CMK (cell line): ENCODE results near the gene ARHGAP26.

Experiments used
- DNase-seq: peaks from one replicate; pipeline ENCODE4 v3.0.0-alpha.2; 2010; ENCODE audit warnings: low read depth

Gene ARHGAP26

DNA sequence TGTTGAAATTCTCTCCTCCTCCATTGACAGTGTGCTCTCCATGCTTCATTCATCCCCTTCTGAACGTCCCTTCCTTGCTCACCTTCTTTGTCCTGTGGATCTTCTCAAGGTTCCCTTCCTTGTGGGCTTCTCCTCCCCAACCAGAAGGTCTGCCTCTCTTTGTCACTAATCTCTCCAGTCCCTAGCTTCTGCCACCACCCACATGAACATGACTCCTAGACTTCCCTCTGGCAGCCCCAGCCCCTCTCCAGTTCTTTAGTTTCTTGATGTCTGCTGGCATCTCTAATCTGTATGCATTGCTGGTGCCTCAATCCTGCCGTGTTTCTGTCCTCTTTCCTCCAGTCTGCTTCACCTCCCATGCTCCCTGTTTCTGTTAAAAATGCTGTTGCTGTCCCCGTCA is 79.3 kb downstream of the ARHGAP26 start:
- no peak for DNase-seq

DNA sequence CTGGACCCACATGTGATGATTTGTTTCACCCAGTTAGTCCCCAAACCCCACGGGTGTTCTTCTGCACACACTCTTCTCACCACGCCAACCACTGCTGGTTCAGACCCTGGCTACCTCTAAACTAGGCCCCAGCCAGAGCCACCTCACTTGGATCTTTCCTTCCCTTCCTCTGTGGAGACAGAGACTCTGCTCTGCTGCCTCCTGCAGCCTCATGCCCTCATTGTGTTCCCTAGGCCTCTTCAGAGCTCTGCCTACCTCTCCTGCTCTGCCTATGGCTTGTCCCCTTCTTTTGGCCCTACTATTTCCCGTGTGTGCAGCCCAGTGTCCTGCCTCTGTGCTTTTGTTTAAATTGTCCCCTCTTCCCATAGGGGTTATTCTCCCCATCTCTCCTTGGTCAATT is 79.7 kb downstream of the ARHGAP26 start:
- DNase-seq, result no peak

- no peak for DNase-seq
Measured at GRCh38 chr5:142851731-142852130, 81.6 kb downstream of the ARHGAP26 start.

DNA sequence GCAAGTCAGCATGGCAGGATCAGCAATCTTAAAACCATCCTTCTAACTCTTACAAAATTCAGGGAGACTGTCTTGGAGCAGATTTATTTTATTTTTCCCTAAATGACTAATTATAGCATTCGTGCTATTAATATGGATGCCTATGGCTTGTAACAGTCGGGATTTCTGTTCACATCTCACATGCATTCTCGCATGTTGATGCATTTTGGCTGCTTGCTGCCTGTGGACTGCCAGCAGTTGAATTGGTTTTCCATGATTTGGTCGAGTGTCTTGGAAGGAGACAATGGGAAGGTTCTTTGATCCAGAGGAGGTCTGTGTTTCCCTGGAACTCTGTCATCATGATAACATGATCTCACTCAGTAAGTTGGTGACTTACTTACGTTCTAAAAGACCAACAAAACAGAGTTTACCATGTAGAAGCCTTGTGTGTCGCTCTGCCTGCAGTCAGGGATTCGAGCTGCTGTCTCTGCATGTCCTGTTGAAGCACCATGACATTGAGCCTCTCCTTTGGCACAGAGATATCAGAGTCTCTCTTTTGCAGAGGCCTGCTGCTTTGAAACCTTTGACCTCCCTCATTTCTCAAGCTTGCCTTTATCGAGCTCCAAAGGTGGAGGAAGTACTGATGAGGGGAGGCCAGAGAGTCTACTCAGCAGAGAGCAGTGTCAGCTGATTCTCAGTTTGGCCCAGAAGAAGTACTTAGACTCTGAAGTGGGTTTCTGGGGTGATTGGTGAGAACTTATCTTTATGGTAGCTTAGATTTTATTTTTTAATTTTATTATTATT is 82.4 kb downstream of the ARHGAP26 start:
- no peak for DNase-seq

GRCh38 chr5:142853682-142854081 is 83.5 kb downstream of the ARHGAP26 start:
- no peak for DNase-seq

DNA sequence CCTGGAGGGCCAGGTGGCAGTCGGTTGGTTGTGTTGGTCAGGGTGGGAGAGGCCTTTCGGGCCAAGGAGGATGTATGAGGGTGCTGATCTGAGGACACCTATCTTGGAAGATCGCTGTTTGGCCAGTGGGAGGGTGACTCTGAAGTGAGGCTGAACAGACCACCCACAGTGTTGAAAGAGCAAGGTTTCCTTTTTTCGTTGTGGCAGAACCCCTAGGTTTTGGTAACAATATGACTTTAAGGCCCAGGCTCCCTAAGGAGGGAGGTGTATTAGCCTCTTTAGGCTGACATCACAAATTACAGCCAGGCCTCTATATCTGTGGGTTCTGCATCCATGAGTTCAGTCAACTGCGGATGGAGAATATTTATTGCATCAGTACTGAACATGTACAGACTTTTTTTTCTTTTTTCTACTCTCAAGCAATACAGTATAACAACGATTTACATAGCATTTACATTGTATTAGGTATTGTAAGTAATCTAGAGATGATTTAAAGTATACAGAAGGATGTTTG is 86.1 kb downstream of the ARHGAP26 start:
- DNase-seq, result no peak

- DNase-seq, result no peak
Measured at GRCh38 chr5:142857405-142857804, 87.2 kb downstream of the ARHGAP26 start.

GRCh38 chr5:142859037-142859436 is 88.9 kb downstream of the ARHGAP26 start:
- DNase-seq, result no peak

- DNase-seq, result no peak
Measured at GRCh38 chr5:142860270-142860669, 90.1 kb downstream of the ARHGAP26 start.

DNA sequence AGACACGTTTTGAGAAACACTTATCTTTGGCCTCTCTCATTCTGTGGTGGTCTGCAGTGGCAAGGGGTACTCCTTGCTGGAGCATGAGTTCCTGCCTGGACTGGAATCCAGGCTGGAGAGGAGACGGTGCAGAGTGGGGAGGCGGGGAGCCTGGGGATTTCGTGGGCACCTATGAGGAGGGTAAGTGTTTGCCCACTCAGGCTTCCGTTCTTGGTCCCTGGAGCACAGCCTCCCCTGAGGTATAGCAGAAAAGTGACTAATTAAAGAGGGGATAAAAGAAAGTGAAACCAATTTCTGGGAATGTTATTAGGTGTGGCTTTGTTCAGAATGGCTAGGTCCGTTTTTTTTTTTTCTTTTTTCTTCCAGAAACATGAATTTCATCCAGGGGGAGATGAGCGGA is 90.8 kb downstream of the ARHGAP26 start:
- no peak for DNase-seq

GRCh38 chr5:142862594-142862993 is 92.4 kb downstream of the ARHGAP26 start:
- DNase-seq, result no peak

- DNase-seq, result no peak
Measured at GRCh38 chr5:142863856-142864255, 93.7 kb downstream of the ARHGAP26 start.

GRCh38 chr5:142864290-142865260 is 94.4 kb downstream of the ARHGAP26 start:
- DNase-seq, result no peak

DNA sequence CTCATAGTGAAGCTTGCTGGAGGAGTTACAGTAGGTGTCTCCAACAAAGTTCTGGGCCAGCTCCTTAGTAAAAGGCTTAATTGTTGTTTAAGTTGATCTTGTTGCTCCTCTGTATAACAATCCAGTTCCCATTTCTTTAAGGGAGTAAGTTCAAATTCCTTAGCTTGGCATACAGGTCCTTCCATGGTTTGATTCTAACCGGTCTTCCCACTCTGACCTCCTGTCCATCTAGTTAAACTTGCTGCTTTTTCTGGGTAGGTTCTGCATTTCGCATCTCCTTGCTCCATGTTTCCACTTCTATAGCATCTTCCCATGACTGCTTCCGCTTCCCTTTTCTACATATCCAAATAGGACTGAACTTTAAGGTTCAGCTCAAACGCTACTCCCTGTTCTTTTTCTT is 95.5 kb downstream of the ARHGAP26 start:
- DNase-seq, result no peak

GRCh38 chr5:142866563-142867275 is 96.5 kb downstream of the ARHGAP26 start:
- no peak for DNase-seq

DNA sequence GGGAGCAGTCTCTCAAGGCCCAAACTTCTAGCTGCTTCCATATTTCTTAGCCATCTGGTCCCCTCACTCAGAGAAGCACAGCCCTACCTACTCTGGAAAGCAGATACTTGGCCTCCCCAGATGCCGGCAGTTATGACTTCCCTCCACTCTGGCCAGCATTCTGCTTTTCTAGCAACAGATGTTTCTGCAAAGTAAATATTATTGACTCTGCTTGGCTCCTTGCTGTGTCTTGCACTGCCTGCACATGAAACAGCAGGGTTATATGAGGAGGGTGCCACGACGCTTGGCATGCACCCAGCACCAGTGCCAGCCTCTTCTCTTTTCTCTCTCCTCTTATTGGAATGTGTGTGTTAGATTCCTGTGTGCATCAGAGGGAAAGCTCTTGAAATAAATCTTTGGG is 99.7 kb downstream of the ARHGAP26 start:
- DNase-seq, result no peak

DNA sequence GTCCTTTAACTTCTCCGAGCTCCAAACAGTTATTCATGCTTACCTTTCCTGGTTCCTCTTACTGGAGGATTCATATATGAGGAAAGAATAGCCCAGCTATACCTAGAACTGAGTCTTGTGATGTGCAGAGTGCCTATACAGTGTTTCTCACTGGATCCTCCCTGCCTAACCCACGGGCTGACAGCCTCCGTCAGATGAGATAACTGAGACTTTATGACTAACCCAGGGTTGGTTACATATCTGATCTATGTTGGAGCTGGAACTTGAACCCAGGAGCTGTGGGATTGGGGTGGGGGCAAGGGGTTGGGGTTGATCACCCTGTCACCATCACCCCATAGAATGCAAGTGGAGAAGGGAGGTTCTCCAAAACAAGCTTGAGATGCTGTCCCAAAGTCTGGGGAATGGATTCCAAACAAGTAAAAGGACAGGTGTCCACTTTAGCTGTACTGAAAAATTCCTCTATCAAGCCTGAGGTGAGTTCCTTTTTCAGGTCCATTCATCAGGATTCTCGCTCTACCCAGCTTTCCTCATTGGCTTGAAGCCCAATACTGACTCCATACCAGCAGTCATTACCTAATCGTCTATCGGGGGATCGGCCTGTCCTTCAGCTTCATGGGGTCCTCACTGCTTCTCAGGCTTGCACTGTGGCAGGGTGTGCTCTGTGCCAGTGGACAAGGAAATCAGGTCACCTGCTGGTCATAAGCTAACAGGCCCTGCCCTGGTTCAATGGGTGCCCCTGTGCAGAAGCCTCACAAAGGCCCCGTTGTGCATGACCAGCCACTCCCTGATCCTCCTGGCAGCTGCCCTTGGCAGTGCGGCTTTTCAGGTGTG is 100.6 kb downstream of the ARHGAP26 start:
- no peak for DNase-seq

DNA sequence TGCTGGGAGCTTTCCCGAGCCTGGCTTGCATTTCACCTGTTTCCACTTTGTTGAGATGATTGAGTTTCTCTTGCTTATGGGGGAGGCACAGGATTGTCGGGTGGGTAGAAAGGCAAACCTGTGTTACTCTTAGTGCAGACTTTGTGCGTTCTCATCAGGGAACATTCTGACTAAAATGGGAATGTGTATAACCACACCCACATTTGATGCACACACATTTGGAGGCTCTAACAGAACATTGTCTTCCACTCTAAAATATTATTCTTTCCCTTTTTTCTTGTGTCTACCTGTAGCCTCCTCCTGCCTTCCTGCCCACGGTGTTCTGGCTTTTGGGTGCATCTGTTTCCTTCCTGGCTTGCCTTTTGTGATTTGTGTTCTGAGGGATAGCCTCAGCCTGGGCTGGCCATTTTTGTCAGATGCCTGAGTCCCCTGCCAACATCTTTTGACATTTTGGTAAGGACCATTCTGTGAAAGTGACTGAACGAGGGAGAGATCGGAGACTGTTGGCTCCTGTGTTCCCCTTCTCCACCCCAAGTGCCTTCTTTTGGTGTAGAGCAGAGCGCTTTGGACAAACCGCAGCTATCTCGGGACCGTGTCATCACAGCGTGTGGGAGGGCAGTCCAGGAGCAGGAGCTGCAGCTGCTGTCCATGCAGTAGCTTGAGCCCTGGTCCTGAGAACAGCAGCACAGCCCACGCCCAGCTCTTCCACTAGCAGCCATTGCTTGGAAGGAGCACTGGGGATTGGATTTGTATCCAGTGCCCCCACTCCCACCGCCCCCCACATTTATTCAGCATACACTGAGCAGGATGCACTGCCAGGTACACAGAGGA is 101.4 kb downstream of the ARHGAP26 start:
- DNase-seq, result no peak

GRCh38 chr5:142872217-142872616 is 102.0 kb downstream of the ARHGAP26 start:
- no peak for DNase-seq

- DNase-seq, result no peak
Measured at GRCh38 chr5:142872795-142873194, 102.6 kb downstream of the ARHGAP26 start.
